Hematopoietic multipotent progenitor cell treated with erythropoietin and hydrocortisone succinate and interleukin-3 and kit ligand, for 6 days (in vitro differentiated cells): ENCODE data around the gene ZHX3.
A peak's percentile ranks its signal among the peaks of the same experiment; 100 is the strongest.
"Not testable (repeated sequence)": the region's sequence is repeated elsewhere in the genome, so short reads cannot be mapped to it uniquely, and the experiment has no call there.

Experiments used
- DNase-seq: peaks from one replicate; pipeline ENCODE4 v3.0.0-alpha.2; 2015

Gene ZHX3

DNA sequence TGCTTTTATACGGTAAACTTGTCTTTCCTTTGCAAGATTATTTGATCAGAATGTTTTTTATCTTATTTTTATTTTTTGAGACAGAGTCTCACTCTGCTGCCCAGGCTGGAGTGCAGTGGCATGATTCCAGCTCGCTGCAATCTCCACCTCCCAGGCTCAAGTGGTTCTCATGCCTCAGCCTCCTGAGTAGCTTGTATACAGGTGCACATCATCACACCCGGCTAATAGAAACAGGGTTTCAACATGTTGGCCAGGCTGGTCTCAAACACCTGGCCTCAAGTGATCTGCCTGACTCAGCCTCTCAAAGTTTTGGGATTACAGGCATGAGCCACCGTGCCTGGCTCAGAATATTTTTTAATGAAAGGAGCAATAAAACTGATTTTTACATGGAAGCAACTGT lies 14.2 kb upstream of the ZHX3 start:
- DNase-seq = no peak

DNA sequence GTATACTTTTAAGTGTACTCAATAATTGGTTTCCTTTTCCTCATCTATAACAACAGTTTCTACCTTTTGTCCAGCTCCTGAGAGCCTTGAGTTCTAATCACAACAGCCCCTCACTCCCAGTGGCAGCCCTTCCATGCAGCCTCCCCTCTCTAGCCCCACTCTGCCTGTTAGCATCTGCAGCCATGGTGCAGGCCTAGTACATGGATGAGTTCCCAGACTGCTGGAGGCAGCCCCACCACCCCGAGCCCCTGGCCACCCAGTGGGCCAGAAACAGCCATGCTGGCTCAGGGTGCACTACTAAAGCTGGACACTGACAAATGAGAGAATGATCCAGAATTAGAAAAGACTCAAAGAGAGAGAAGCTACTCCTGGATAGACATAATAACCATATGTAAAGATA lies 13.4 kb upstream of the ZHX3 start:
- DNase-seq = no peak

GRCh38 chr20:41330343-41330720 lies 12.8 kb upstream of the ZHX3 start:
- DNase-seq = no peak

DNA sequence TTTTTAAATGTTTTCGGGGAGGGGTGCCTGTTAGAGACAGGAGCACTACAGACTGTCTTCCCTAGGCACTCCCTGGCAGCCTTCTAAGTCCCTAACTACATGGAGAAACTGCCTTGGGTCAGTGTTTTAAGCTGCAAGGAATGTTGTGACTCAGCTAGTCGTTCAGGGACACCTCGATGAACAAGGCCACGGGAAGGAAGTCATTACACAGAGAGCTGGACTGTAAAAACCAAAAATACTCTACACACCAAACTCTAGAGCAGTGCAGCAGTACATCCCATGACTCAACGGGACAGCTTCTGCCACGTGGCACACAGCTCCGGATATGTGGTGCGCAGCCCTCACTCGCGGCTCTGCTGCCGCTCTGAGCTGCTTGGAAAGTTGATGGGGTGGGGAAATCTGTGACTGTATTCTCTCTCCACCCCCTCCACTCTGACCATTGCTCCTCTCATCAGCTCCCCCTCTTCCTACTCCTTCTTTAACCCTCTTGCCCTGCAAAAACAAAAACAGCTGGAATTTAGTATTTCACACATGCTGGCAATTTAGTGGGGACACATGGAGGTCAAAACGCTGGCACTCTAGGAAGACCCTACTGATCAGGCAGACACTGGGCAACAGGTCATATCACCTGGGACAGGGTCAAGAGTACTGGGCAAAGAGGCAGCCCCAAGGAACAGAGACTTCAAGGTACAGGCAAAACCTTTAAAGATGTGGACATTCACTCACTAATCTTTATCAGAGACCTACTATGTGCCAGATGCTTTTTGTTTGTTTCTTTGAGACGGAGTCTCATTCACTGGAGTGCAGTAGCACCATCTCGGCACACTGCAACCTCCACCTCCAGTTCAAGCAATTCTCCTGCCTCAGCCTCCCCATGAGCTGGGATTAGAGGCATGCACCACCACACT lies 12.2 kb upstream of the ZHX3 start:
- DNase-seq = peak; percentile 67

- DNase-seq = no peak
Measured at GRCh38 chr20:41327178-41327577, 9.6 kb upstream of the ZHX3 start.

- DNase-seq = no peak
Measured at GRCh38 chr20:41320976-41321375, 3.4 kb upstream of the ZHX3 start.

GRCh38 chr20:41320441-41320840 lies 2.9 kb upstream of the ZHX3 start:
- no peak for DNase-seq

- no peak for DNase-seq
Measured at GRCh38 chr20:41318271-41318649, 729 bp upstream of the ZHX3 start.

GRCh38 chr20:41316602-41317545 lies 657 bp downstream of the ZHX3 start:
- DNase-seq = peak; percentile 77

- DNase-seq = peak; percentile 26
Measured at GRCh38 chr20:41316051-41316450, 1.5 kb downstream of the ZHX3 start.

GRCh38 chr20:41314386-41314785 lies 3.1 kb downstream of the ZHX3 start:
- DNase-seq = no peak

DNA sequence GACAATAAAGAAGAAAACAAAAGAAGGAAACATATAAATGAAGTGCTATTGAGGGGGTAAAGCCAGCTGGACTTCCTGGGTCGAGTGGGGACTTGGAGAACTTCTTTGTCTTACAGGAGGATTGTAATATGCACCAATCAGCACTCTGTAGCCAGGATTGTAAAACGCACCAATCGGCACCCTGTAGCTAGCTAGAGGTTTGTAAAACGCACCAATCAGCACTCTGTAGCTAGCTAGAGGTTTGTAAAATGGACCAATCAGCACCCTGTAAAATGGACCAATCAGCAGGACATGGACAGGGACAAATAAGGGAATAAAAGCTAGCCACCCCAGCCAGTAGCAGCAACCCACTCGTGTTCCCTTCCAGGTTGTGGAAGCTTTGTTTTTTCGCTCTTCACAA lies 5.5 kb downstream of the ZHX3 start:
- DNase-seq = not testable (repeated sequence)

DNA sequence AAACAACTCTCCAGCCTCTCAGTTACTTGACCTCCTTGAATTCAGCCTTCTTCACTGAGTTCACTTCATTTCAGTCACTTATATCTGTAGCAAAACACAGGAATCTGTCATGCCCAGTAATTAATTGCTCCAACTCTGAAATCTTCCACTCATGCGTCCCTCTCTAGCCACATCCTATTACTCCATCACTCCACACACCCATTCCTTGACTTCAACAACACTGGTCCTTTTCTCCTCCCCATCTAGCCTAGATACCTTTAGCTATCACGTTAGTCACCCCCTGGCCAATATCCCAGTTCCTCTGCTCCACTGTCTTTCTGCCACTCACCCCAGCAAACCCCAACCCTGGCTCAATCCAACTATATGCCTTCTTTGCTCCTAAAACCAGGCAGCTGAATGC lies 7.7 kb downstream of the ZHX3 start:
- DNase-seq = peak; percentile 8

DNA sequence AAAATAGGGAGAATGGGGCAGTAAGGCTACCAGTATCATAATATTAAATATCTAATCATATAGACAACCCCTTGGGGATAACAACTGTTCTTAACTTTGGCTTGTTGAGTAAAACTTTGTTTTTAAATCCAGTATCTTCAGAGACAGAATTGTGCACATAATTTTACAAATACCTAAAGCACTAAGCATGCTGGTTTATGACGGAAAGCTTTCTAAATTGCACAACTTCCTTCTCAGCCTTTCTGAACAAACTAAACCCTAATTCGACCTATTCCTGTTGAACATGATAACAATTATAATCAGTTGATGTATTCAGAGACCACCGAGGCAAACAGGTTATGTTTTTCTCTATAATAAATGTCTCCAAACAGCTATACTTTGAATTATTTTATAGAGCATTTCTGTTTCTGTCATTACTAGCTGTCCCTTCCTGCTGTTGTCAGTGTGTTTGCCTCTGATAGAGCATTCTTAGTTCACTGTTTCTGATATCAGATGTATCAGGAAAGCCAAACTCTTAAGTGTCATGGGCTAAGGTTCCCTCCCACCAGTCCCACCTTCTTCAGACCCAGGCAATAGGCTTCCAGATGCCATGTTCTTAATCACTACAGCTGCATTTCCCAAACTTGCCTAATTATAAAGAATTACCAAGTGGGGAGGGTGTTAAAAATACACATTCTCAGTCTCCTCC lies 8.7 kb downstream of the ZHX3 start:
- DNase-seq = peak; percentile 84

DNA sequence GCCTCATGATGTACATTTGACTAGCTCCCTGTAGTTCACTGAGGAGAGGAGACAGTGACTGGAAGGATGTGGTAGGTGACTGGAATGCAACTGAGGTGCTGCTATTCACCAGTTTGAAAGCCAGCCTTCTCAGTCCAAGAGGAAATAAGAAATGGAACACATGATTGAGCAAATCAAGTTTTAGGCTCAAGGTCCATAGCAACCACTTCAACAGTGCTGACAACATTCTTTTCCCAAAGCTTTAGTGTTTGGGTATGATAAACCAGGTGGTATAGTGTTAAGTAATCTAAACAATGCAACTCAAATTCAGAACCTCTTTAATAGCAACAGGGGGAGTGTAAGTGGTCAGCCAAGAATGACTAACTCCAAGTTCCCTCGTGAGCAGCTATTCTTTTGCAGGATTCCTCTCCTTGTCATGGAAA lies 9.2 kb downstream of the ZHX3 start:
- DNase-seq = peak; percentile 22

DNA sequence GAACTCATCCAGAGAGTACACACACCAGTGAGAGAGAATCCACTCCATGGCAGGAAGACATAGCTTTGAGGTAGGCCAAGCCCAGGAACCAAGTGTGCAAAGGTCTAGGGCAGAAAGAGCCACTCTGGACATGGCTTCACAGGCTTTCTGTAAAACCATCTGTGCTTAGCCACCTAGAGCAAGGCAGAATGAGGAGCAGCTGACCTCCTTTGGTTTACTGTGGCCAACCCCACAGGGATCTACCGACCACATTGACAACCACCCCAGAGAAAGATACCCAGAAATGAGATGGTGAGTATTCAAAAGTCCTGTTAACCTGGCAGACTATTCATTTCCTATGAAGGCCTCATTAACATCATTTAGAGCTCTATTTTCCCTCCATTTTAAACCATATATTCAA lies 10.5 kb downstream of the ZHX3 start:
- DNase-seq = no peak

DNA sequence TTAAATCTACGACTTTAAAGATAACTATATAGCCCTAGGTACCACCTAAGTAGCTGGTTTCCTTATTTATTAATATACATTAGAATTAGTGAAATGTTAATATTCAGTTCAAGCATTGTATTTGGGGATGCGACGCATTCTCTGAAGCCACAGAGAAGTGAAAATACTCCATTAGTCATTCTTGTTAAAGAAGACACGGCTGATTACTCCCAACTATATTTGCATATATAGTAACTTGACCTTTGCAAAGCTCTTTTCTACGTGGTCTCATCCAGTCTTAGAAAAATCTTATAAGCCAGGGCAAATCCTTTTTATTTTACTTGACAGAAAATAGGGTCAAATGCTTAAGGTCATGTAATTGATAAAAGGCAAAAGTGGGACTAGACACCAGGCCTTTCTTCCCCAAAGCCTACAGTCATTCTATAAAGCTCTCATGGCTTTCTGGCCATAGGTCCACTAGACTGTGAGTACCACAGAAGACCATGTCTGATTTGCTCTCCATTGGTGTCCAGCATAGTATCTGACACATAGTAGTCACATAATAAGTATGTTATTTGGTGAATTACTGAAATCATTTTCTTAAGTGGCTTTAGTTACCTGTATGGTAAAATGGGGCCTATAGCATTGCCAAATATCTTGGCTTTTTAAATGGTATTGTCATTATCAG lies 11.3 kb downstream of the ZHX3 start:
- DNase-seq = no peak

DNA sequence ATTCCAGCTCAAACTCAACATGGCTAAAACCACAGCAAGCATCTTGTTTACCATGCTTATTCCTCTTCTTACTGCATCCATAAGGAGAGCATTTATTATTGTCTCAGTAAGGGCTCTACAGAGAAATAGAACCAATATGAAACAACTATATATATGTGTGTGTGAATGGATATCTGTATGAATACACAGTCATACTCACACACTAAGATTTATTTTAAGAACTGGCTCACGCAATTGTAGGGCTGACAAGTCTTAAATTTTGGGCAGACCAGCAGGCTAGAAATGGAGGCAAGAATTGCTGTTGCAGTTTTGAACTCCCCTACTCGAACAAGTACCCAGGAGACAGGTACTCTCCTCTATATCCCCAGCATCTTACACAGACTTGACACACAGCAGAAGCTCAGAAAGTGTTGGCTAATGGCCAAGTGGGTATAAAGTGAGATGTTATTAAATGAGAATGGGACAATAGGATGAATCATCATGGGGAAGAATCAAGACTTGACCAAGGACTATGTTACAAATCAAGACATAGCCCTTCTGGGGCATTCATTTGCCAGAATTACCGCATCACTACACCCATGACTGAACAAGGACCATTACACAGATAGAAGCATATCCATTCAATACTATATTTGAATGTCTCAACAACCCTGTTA lies 13.0 kb downstream of the ZHX3 start:
- no peak for DNase-seq

DNA sequence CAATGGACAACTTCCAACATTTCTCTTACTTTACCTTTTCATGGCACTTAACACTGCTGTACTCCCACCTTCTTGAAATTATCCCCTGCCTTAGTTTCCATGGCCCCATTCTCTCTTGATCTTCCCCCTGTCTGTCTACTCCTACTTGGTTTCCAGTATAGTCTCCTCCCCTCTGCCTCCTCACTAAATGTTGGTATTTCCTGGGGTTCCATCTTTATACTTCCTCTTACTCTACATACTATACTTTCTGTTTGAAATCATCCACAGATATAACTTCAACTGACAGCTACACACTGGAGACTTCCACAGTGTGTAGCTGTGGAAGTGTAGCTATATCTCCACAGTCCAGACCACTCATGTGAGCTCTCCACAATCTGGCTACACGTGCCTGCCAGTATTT lies 13.5 kb downstream of the ZHX3 start:
- no peak for DNase-seq

- DNase-seq = no peak
Measured at GRCh38 chr20:41300886-41301285, 16.6 kb downstream of the ZHX3 start.

DNA sequence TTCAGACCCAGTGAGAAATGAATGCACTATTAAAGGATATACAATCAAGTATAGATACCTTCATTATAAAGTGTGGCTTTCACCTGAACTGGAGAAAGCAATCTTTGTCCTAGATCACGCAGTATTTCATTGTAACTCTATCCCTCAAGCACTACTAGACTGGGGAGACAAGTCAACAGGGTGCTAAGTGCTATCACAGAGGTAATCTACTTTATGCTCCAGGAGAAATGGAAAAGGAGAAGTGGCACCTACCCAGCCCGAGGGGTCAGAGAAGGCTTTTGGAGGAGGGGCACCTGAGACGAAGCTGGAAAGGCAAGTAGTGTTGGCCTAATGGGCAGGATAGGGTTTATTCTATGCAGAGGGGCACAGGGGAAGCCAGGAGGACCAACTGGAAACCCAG lies 17.1 kb downstream of the ZHX3 start:
- no peak for DNase-seq

- DNase-seq = no peak
Measured at GRCh38 chr20:41299899-41300298, 17.6 kb downstream of the ZHX3 start.
